Hepatocyte (in vitro differentiated cells): ENCODE data around the gene AKT1.

Experiments
- EZH2 ChIP-seq: fragments of 200-600 bp; sonication (generic); IDR thresholded peaks from 2 replicates; pipeline ENCODE4 v1.6.1; 2016; ENCODE audit warnings: antibody characterized with exemption, mild to moderate bottlenecking, borderline replicate concordance
- EZH2phosphoT487 ChIP-seq: fragments of 200-600 bp; sonication (generic); IDR thresholded peaks from one replicate; pipeline ENCODE4 v1.6.1; 2018; ENCODE audit warnings: antibody characterized with exemption, mild to moderate bottlenecking, low read depth, moderate library complexity; ENCODE audit not compliant: unreplicated experiment, severe bottlenecking
- TF ChIP-seq, protein P1 (sequence below): fragments of 200-600 bp; sonication (generic); IDR thresholded peaks from 2 replicates; pipeline ENCODE4 v1.5.1; 2016; ENCODE audit warnings: antibody characterized with exemption, mild to moderate bottlenecking; ENCODE audit not compliant: poor library complexity

DNA sequence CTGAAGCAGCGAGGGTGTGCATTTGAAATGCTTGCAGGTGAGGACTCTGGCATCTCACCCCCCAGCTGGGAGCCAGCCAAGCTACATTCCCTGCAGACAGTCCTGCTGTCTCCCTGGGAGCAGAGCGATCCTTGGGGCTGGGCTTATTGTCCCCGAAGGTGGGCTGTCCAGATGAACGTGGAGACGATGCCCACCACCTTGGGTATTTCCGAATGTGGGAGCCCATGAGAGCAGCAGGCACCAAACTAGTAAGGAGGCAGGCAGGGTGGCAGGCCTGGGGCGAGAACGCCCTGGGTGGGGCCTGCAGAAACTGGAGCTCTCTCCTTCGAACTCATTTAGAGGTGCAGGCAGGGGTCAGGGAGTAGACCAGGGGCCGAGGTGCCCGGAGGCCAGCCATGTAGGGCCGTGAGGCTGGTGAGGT lies 23.8 kb upstream of the AKT1 start:
- TF ChIP-seq, protein P1, sequence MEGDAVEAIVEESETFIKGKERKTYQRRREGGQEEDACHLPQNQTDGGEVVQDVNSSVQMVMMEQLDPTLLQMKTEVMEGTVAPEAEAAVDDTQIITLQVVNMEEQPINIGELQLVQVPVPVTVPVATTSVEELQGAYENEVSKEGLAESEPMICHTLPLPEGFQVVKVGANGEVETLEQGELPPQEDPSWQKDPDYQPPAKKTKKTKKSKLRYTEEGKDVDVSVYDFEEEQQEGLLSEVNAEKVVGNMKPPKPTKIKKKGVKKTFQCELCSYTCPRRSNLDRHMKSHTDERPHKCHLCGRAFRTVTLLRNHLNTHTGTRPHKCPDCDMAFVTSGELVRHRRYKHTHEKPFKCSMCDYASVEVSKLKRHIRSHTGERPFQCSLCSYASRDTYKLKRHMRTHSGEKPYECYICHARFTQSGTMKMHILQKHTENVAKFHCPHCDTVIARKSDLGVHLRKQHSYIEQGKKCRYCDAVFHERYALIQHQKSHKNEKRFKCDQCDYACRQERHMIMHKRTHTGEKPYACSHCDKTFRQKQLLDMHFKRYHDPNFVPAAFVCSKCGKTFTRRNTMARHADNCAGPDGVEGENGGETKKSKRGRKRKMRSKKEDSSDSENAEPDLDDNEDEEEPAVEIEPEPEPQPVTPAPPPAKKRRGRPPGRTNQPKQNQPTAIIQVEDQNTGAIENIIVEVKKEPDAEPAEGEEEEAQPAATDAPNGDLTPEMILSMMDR: no peak
- TF ChIP-seq EZH2 (no peak), EZH2phosphoT487 (no peak)
